Cardiac muscle cell (in vitro differentiated cells and primary cell): Measurements from ENCODE around the gene LRRC8B. TPM values are rescaled to one million over a fixed set of nuclear protein-coding genes. Genes with fewer than 3 reads are reported as not detected.
"Not testable (repeated sequence)": the region's sequence is repeated elsewhere in the genome, so short reads cannot be mapped to it uniquely, and the experiment has no call there.

Experiments used
- DNase-seq, 2 donors: peaks; one replicate each; pipeline versions ENCODE4 v3.0.0 to v3.0.0-alpha.2; 2010 to 2017; ENCODE audit warnings: low read depth in 1 of 2, low spot score in 1 of 2
- H3K27ac ChIP-seq: fragments of 200-600 bp; sonication (generic); 2 replicates; pipeline ENCODE4 v1.5.1; 2016
- H3K27me3 ChIP-seq: fragments of 200-600 bp; sonication (generic); 2 replicates; pipeline ENCODE4 v1.6.0; 2016; ENCODE audit warnings: control low read depth
- H3K36me3 ChIP-seq: fragments of 200-600 bp; sonication (generic); 2 replicates; pipeline ENCODE4 v1.5.1; 2016; ENCODE audit warnings: control low read depth
- H3K4me1 ChIP-seq: fragments of 200-600 bp; sonication (generic); 2 replicates; pipeline ENCODE4 v1.8.1; 2017; ENCODE audit warnings: low read depth, mild to moderate bottlenecking, mixed run types
- H3K4me3 ChIP-seq: fragments of 200-600 bp; sonication (generic); 2 replicates; pipeline ENCODE4 v1.5.1; 2016; ENCODE audit warnings: mild to moderate bottlenecking
- H3K9me3 ChIP-seq: fragments of 200-600 bp; sonication (generic); 2 replicates; pipeline ENCODE4 v1.5.1; 2017; ENCODE audit warnings: low read depth, mild to moderate bottlenecking, control low read depth
- polyA plus RNA-seq: library from polyadenylated mRNA; unstranded; fragments of >200 nt; fragmentation: Nextera tagmentation; extraction: Ambion mirVana; gene quantifications from 2 replicates; pipeline ENCODE4 v1.2.1, GENCODE V29; 2016
- total RNA-seq: library from RNA; depleted of rRNA; stranded (reverse); fragments of >200 nt; gene quantifications from 2 replicates; pipeline ENCODE4 v1.2.3, GENCODE V29; 2016
- TF ChIP-seq, protein P1 (sequence below): IDR thresholded peaks from 2 replicates; pipeline ENCODE4 v1.5.1; 2012; ENCODE audit warnings: low read depth, mild to moderate bottlenecking, low read length

Gene LRRC8B
- total and polyA plus RNA-seq, 2 experiments from 2014 or later, result 6.0 to 6.6 TPM

DNA sequence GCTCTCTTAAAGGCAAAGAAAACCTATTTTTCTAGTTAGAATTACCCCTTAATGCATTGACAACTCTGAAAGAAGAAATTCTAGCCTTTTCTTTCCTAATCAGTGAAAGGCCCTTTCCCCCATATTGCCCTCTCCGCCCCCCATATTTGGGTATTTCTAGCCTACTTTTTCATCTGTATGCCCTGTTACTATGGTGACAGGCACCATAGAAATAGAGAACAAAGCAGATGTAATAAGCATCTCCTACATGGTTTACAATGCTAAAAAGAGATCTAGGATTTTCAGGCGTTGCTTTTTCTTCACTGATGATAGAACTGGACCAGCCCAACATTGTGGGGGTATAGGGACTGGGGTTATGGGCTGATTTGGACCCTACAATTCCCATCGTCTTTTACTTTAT lies 14.5 kb downstream of the LRRC8B start:
- no peaks in the 10 kb centered on the region for H3K27me3 ChIP-seq
- H3K4me1 ChIP-seq, result no peaks in the 10 kb centered on the region
- TF ChIP-seq, protein P1, sequence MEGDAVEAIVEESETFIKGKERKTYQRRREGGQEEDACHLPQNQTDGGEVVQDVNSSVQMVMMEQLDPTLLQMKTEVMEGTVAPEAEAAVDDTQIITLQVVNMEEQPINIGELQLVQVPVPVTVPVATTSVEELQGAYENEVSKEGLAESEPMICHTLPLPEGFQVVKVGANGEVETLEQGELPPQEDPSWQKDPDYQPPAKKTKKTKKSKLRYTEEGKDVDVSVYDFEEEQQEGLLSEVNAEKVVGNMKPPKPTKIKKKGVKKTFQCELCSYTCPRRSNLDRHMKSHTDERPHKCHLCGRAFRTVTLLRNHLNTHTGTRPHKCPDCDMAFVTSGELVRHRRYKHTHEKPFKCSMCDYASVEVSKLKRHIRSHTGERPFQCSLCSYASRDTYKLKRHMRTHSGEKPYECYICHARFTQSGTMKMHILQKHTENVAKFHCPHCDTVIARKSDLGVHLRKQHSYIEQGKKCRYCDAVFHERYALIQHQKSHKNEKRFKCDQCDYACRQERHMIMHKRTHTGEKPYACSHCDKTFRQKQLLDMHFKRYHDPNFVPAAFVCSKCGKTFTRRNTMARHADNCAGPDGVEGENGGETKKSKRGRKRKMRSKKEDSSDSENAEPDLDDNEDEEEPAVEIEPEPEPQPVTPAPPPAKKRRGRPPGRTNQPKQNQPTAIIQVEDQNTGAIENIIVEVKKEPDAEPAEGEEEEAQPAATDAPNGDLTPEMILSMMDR, result no peak
- H3K9me3 ChIP-seq, result no peaks in the 10 kb centered on the region
- no peaks in the 10 kb centered on the region for H3K36me3 ChIP-seq
- H3K27ac ChIP-seq, result no peak overlapping the region
- no peak for DNase-seq
- no peak overlapping the region for H3K4me3 ChIP-seq

DNA sequence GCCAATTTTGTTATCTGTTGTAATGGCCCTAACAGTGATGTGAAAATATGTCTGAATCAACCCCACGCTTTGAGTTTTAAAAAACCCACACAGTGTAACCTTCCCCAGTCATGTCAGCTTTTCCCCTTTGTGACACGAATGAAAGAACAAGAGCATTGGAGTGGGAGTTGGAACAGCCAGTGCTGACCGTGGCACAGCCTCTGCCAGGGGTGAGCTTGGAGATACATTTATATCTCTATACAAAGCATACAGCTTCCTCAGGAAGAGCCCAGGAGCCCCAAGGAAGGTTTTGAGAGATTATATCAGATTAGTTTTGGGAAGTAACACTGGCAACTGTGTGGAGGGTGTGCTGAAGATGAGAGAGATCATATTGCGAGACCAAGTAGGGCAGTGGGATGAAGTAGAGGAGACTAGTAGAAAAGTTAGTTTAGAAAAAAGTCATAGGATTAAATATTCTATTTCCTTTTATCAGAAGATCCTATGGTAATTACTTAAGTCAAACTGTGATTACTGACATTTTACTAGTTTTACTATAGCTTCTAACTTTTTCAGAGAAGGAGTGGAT lies 15.9 kb downstream of the LRRC8B start:
- Histone ChIP-seq H3K4me1 (no peaks in the 10 kb centered on the region), H3K4me3 (no peak overlapping the region), H3K36me3 (no peaks in the 10 kb centered on the region), H3K27ac (no peak overlapping the region), H3K27me3 (no peaks in the 10 kb centered on the region), H3K9me3 (no peaks in the 10 kb centered on the region)
- DNase-seq, result peak in 1 of 2 donors; percentile 34
- TF ChIP-seq, protein P1, result no peak

DNA sequence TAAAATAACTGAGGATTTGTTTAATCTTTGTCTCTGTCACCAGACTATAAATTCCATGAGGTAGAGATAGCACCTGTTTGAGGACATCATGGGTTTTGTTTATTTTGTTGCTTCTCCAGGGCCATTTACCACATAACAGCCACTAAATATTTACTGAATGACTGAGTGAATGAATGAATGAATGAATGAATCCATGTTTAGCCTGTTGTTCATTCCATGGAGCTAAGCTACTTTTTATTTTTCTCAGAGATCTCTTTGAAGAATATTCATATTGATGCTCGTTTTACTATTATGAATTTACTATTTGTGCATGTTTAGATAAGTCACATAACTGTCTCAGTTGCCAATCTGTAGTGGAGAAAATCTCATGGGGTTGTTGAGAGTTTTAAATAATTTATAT lies 17.7 kb downstream of the LRRC8B start:
- no peaks in the 10 kb centered on the region for H3K4me1 ChIP-seq
- no peaks in the 10 kb centered on the region for H3K27me3 ChIP-seq
- no peak for DNase-seq
- no peaks in the 10 kb centered on the region for H3K36me3 ChIP-seq
- no peaks in the 10 kb centered on the region for H3K9me3 ChIP-seq
- TF ChIP-seq, protein P1, result no peak
- no peak overlapping the region for H3K27ac ChIP-seq
- no peak overlapping the region for H3K4me3 ChIP-seq

DNA sequence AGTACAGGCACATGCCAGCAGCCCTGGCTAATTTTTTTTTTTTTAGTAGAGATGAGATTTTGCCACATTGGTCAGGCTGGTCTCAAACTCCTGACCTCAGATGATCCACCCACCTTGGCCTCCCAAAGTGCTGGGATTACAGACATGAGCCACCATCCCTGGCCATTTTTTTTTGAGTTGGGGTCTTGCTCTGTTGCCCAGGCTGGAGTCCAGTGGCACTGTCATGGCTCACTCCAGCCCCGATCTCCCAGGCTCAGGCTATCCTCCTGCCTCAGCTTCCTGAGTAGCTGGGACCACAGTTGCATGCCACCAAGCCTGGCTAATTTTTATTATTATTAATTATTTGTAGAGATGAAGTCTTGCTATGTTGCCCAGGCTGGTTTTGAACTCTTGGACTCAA lies 19.0 kb downstream of the LRRC8B start:
- not testable (repeated sequence) for H3K9me3 ChIP-seq, H3K27ac ChIP-seq, H3K36me3 ChIP-seq, H3K27me3 ChIP-seq, DNase-seq, H3K4me1 ChIP-seq, H3K4me3 ChIP-seq

DNA sequence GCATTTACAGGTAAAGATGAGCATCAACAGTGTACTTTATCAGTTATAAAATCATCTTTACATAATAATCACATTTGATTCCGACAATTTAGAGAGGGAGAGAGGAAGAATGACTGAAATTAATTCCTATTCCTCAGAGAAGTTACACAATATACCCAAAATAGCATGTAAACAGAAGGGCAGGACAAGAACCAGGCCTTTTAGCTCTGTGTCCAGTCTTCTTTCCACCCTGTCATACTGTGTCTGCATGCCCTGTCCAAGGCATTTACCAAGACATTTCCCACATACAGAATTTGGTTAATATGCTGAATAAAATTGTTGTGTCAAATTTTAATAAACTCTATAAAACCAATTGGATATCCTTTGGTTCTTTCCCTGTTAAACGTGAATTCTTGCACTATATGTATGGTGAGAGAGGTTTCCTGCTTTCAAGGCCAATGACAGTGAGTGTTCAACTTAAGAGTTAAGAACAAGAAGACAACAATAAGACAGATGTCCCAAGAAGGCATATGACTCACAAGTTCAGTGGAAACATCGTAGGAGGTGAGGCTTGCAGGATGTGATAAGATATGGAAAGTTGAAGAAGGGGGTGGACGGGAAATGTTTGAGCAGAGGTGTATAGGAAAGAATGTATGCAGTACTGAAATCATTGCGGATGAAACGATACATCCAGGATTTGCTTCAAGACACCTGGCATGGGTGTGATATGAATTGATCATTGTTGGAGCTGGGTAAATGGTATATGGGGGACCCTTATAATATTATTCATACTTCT lies 20.8 kb downstream of the LRRC8B start:
- H3K36me3 ChIP-seq, result no peaks in the 10 kb centered on the region
- no peak overlapping the region for H3K4me3 ChIP-seq
- H3K27me3 ChIP-seq, result no peaks in the 10 kb centered on the region
- H3K9me3 ChIP-seq, result no peaks in the 10 kb centered on the region
- peak in 1 of 2 donors; percentile 72 for DNase-seq
- no peak overlapping the region for H3K27ac ChIP-seq
- TF ChIP-seq, protein P1, result no peak
- H3K4me1 ChIP-seq, result peaks cover 6% of the 10 kb centered on the region
